HepG2 (cell line): Measurements from ENCODE around the gene FOXS1. TPM values are rescaled to one million over a fixed set of nuclear protein-coding genes. Genes with fewer than 3 reads are reported as not detected.

Experiments used
- ATF7 ChIP-seq, 2 experiments: fragments of 450-650 bp in 1 of 2; sonication (generic) in 1 of 2; formaldehyde crosslinking in 1 of 2; IDR thresholded peaks; 2 replicates each; pipeline versions ENCODE4 v1.4.0 to v1.6.1; 2016 to 2020; ENCODE audit warnings: antibody characterized with exemption in 1 of 2, mild to moderate bottlenecking in 1 of 2, missing genetic modification reagents in 1 of 2
- HNF4G ChIP-seq, 2 experiments: sonication (generic) in 1 of 2; formaldehyde crosslinking in 1 of 2; IDR thresholded peaks; 2 replicates each; pipeline versions ENCODE4 v1.4.0 to v1.6.1; 2011 to 2020; ENCODE audit warnings: borderline replicate concordance in 2 of 2, low read depth in 2 of 2, mild to moderate bottlenecking in 2 of 2, low read length in 1 of 2, missing genetic modification reagents in 1 of 2, moderate library complexity in 1 of 2
- HNRNPH1 ChIP-seq: fragments of 200-400 bp; formaldehyde crosslinking; optimal IDR thresholded peaks from 2 replicates; pipeline ENCODE3; 2017; ENCODE audit warnings: mild to moderate bottlenecking, low read depth, low read length
- IRF2 ChIP-seq: IDR thresholded peaks from 2 replicates; pipeline ENCODE4 v1.6.1; 2018; ENCODE audit warnings: missing genetic modification reagents, missing compliant biosample characterization
- MAZ ChIP-seq, 2 experiments: sonication (generic) in 1 of 2; formaldehyde crosslinking in 1 of 2; IDR thresholded peaks; 2 replicates each; pipeline versions ENCODE4 v1.5.0 to v1.6.1; 2012 to 2020; ENCODE audit warnings: low read depth in 2 of 2, mild to moderate bottlenecking in 2 of 2, borderline replicate concordance in 1 of 2, improper control_type of control experiment in 1 of 2, low read length in 1 of 2, missing genetic modification reagents in 1 of 2, moderate library complexity in 1 of 2
- RBFOX2 ChIP-seq: fragments of 200-400 bp; formaldehyde crosslinking; IDR thresholded peaks from 2 replicates; pipeline ENCODE4 v1.6.1; 2017; ENCODE audit warnings: low read depth, mild to moderate bottlenecking, low read length
- ZBTB20 ChIP-seq: sonication (generic); formaldehyde crosslinking; IDR thresholded peaks from 2 replicates; pipeline ENCODE4 v1.8.1; 2023; ENCODE audit warnings: missing genetic modification reagents, low read depth, mild to moderate bottlenecking, borderline replicate concordance
- ZNF101 ChIP-seq: sonication (generic); formaldehyde crosslinking; IDR thresholded peaks from 2 replicates; pipeline ENCODE4 v1.4.0; 2020; ENCODE audit warnings: mild to moderate bottlenecking, low read depth, missing genetic modification reagents, borderline replicate concordance
- ZNF292 ChIP-seq: sonication (generic); formaldehyde crosslinking; IDR thresholded peaks from 2 replicates; pipeline ENCODE4 v1.8.1; 2022; ENCODE audit warnings: mild to moderate bottlenecking, low read depth, missing genetic modification reagents, borderline replicate concordance
- ZNF607 ChIP-seq: sonication (generic); formaldehyde crosslinking; IDR thresholded peaks from 2 replicates; pipeline ENCODE4 v1.5.1; 2020; ENCODE audit warnings: missing genetic modification reagents, mild to moderate bottlenecking, borderline replicate concordance
- ZNF850 ChIP-seq: sonication (generic); formaldehyde crosslinking; conservative IDR thresholded peaks from 2 replicates; pipeline ENCODE4 v1.9.0; 2021; ENCODE audit warnings: mild to moderate bottlenecking, missing genetic modification reagents
- polyA plus RNA-seq, 8 experiments: library from polyadenylated mRNA; depleted of rRNA in 3 of 8; stranded (reverse) in 7 of 8; unstranded in 1 of 8; fragments of >200 nt; fragmentation: Illumina TruSeq in 4 of 8; extraction: Trizol in 4 of 8; gene quantifications; 2 replicates each; pipeline versions ENCODE4 v1.2.1 to v1.2.3, GENCODE V29; 2011 to 2016; ENCODE audit warnings: low read depth in 4 of 8, missing spikeins in 1 of 8, mixed read lengths in 1 of 8; ENCODE audit not compliant: insufficient read depth in 1 of 8
- total RNA-seq, 5 experiments: library from RNA; depleted of rRNA; stranded (reverse); fragments of >200 nt; fragmentation: Illumina TruSeq; extraction: Trizol; gene quantifications; 2 replicates each; pipeline ENCODE4 v1.2.3, GENCODE V29; 2016; ENCODE audit warnings: low read depth in 1 of 5
- TF ChIP-seq, protein P1 (sequence below): sonication (generic); formaldehyde crosslinking; IDR thresholded peaks from 2 replicates; pipeline ENCODE4 v1.5.1; 2020; ENCODE audit warnings: mild to moderate bottlenecking, missing genetic modification reagents, borderline replicate concordance
- TF ChIP-seq, protein P2 (sequence below): IDR thresholded peaks from 2 replicates; pipeline ENCODE4 v1.6.1; 2016; ENCODE audit warnings: mild to moderate bottlenecking, missing biosample characterization, missing genetic modification reagents
- TF ChIP-seq, protein P3 (sequence below): sonication (generic); formaldehyde crosslinking; conservative IDR thresholded peaks from 2 replicates; pipeline ENCODE4 v1.8.0; 2022; ENCODE audit warnings: mild to moderate bottlenecking, moderate library complexity, missing genetic modification reagents
- TF ChIP-seq, protein P4 (sequence below): sonication (generic); formaldehyde crosslinking; IDR thresholded peaks from 2 replicates; pipeline ENCODE4 v1.9.0; 2021; ENCODE audit warnings: missing genetic modification reagents, borderline replicate concordance

The FOXS1 gene
- total and polyA plus RNA-seq, 2 of the 13 experiments (the other 11 are each of a cell fraction or from before 2014, with no cell fraction given), result not detected

DNA sequence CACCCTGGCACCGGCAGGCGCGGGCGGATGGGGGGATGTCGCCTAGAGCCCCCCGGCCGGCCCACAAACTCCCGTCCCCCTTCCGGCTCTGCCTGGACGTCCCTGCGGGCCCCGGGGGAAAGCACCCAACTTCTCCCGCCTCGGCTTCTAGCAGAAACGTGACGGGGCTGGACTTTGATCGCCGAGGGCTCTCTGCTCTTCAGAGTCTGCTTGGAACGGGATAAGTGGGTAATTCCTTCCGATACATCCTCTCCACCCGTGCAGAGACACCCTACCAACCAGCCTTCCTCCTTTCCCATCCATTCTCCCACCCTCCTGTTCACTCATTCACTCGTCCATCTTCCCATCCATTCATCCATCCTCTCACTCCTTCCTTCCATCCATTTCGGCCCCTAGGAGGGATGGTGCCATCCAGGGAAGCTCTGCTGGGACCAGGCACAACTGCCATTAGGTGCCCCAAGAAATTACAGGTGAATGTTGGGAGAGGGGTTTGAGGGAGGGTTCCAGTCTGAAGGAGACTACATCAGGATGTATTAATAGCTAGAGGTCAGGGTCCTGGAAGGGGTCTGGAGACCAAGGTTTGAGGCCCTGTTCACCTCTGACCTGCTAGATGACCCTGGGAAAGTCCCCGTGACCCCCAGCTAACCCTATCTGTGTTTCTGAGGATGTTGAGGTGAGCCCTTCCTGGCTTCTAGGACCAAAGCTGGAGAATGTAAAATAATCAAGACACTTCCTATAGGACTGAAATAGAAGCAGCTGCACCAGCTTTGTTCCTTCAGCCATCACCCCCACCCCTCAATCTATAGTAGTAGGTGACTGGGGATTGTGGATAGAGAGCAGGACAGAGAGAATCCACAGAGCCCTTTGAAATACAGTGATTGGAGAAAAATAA is 25.6 kb upstream of the FOXS1 start (continued):
- TF ChIP-seq, protein P1, sequence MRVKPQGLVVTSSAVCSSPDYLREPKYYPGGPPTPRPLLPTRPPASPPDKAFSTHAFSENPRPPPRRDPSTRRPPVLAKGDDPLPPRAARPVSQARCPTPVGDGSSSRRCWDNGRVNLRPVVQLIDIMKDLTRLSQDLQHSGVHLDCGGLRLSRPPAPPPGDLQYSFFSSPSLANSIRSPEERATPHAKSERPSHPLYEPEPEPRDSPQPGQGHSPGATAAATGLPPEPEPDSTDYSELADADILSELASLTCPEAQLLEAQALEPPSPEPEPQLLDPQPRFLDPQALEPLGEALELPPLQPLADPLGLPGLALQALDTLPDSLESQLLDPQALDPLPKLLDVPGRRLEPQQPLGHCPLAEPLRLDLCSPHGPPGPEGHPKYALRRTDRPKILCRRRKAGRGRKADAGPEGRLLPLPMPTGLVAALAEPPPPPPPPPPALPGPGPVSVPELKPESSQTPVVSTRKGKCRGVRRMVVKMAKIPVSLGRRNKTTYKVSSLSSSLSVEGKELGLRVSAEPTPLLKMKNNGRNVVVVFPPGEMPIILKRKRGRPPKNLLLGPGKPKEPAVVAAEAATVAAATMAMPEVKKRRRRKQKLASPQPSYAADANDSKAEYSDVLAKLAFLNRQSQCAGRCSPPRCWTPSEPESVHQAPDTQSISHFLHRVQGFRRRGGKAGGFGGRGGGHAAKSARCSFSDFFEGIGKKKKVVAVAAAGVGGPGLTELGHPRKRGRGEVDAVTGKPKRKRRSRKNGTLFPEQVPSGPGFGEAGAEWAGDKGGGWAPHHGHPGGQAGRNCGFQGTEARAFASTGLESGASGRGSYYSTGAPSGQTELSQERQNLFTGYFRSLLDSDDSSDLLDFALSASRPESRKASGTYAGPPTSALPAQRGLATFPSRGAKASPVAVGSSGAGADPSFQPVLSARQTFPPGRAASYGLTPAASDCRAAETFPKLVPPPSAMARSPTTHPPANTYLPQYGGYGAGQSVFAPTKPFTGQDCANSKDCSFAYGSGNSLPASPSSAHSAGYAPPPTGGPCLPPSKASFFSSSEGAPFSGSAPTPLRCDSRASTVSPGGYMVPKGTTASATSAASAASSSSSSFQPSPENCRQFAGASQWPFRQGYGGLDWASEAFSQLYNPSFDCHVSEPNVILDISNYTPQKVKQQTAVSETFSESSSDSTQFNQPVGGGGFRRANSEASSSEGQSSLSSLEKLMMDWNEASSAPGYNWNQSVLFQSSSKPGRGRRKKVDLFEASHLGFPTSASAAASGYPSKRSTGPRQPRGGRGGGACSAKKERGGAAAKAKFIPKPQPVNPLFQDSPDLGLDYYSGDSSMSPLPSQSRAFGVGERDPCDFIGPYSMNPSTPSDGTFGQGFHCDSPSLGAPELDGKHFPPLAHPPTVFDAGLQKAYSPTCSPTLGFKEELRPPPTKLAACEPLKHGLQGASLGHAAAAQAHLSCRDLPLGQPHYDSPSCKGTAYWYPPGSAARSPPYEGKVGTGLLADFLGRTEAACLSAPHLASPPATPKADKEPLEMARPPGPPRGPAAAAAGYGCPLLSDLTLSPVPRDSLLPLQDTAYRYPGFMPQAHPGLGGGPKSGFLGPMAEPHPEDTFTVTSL, result no peak
- TF ChIP-seq, protein P2, sequence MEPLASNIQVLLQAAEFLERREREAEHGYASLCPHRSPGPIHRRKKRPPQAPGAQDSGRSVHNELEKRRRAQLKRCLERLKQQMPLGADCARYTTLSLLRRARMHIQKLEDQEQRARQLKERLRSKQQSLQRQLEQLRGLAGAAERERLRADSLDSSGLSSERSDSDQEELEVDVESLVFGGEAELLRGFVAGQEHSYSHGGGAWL (CRISPR knock-in tag), result no peak
- TF ChIP-seq ZNF292 (CRISPR knock-in tag) (no peak), ZNF850 (no peak), MAZ (IDR thresholded peaks at IDR 0.05; ENCODE audit: borderline replicate concordance, low read depth, low read length) (no peak), MAZ (CRISPR knock-in tag; IDR thresholded peaks at IDR 0.05; ENCODE audit: low read depth) (no peak), HNRNPH1 (no peak), ZNF607 (no peak), ZNF101 (CRISPR knock-in tag) (peak; percentile 24; the same call in 1 of the 2 replicates), HNF4G (IDR thresholded peaks at IDR 0.05; ENCODE audit: borderline replicate concordance, low read depth, low read length) (peak; percentile 78; the same call in 1 of the 2 replicates), HNF4G (CRISPR knock-in tag; IDR thresholded peaks at IDR 0.05; ENCODE audit: borderline replicate concordance, low read depth) (no peak), ZBTB20 (CRISPR knock-in tag) (no peak), IRF2 (peak; percentile 35; the same call in 1 of the 2 replicates), RBFOX2 (no peak), ATF7 (IDR thresholded peaks at IDR 0.05) (no peak), ATF7 (CRISPR knock-in tag; IDR thresholded peaks at IDR 0.05) (0 out of 2 replicates have a peak, but pooled peaks have one; percentile 35)
- TF ChIP-seq, protein P3, sequence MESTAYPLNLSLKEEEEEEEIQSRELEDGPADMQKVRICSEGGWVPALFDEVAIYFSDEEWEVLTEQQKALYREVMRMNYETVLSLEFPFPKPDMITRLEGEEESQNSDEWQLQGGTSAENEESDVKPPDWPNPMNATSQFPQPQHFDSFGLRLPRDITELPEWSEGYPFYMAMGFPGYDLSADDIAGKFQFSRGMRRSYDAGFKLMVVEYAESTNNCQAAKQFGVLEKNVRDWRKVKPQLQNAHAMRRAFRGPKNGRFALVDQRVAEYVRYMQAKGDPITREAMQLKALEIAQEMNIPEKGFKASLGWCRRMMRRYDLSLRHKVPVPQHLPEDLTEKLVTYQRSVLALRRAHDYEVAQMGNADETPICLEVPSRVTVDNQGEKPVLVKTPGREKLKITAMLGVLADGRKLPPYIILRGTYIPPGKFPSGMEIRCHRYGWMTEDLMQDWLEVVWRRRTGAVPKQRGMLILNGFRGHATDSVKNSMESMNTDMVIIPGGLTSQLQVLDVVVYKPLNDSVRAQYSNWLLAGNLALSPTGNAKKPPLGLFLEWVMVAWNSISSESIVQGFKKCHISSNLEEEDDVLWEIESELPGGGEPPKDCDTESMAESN, result no peak
- TF ChIP-seq, protein P4, sequence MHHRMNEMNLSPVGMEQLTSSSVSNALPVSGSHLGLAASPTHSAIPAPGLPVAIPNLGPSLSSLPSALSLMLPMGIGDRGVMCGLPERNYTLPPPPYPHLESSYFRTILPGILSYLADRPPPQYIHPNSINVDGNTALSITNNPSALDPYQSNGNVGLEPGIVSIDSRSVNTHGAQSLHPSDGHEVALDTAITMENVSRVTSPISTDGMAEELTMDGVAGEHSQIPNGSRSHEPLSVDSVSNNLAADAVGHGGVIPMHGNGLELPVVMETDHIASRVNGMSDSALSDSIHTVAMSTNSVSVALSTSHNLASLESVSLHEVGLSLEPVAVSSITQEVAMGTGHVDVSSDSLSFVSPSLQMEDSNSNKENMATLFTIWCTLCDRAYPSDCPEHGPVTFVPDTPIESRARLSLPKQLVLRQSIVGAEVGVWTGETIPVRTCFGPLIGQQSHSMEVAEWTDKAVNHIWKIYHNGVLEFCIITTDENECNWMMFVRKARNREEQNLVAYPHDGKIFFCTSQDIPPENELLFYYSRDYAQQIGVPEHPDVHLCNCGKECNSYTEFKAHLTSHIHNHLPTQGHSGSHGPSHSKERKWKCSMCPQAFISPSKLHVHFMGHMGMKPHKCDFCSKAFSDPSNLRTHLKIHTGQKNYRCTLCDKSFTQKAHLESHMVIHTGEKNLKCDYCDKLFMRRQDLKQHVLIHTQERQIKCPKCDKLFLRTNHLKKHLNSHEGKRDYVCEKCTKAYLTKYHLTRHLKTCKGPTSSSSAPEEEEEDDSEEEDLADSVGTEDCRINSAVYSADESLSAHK (CRISPR knock-in tag), result no peak
